Endometrial microvascular endothelial cells (primary cell): ENCODE data around the gene ERC1. TPM values are rescaled to one million over a fixed set of nuclear protein-coding genes. Genes with fewer than 3 reads are reported as not detected.
"Not testable (repeated sequence)": the region's sequence is repeated elsewhere in the genome, so short reads cannot be mapped to it uniquely, and the experiment has no call there.

Experiments used
- in situ Hi-C: cut with HindIII; loops from 2 replicates; pipeline ENCODE4 v1.10.0; 2017; ENCODE audit warnings: low sequenced_read_pairs, low pct_unique_long_range_greater_than_20kb; ENCODE audit errors: inconsistent ontology term
- total RNA-seq: library from RNA; depleted of rRNA; stranded (reverse); fragments of >200 nt; gene quantifications from one replicate; pipeline ENCODE4 v1.2.3, GENCODE V29; 2015; ENCODE audit errors: inconsistent ontology term

Gene ERC1
- total RNA-seq, 1 donor from 2014 or later: 13.1 TPM

DNA sequence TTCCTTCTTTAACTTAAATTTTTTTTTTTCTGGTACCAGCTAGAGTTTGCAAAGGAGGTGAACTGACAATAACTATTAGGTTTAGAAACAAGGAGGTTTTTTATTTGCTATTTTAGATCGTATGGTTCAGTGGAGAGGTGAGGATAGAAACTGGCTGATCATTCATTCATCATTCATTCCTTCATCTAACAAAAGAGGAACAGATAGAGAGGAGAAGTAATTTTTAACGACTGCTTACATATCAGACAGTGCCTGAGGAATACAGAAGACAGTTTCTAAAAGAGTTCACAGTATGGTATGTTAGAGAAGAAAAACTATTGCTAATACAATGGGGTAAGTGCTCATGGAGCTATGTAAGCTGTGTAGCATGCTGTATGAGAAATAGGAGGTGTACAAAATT is 111.1 kb downstream of the ERC1 start:
- in situ Hi-C loops: loop anchor here (25.0 kb wide), 2 partner anchors 165 to 460 kb away; partner anchors contain the start of gene RAD52

DNA sequence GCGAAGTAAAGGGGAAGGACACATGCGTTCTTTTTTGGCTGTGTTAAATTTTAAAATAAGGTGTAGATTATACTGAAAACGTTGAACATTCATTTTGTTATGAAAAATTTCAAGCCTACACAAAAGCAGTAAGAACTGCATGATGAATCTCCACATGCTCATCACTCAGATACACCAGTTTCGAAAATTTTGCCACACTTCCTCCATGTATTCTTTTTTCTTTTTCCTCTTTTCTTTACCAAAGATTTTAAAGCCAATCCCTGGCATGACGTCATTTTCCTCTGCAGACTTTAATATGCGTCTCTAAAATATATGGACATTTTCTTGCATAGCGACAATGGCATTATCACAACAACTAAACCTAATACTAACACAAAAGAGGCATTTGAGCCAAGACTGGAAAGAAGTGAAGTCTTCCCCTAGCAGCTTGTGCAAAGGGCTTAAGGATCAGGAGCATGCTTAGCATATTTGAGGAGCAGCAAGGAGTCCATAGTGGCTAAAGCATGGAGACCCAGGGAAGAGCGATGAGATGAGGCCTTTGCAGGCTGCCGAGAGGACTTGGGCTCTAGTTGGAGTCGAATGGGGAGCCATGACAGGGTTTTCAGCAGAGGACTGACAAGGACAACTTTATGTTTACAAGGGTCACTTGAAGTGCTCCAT is 111.9 kb downstream of the ERC1 start:
- in situ Hi-C loops: loop anchor here (25.0 kb wide), 2 partner anchors 166 to 459 kb away; partner anchors contain the start of gene RAD52

DNA sequence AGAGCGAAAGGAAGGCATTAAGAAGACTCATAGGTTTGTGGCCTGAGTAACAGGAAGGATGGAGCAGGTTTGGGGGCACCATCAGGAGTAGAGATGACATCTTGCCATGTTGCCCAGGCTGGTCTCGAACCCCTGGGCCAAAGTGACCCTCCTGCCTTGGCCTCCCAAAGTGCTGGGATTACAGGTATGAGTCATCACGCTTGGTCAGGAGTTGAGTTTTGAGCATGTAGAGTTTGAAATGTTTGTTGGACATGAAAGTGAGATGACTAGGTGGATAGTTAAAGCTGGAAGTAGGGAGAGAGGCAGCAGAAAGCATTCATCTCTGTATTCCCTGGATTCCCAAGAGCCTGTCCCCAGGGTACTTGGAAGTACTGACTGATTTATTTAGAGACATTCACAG is 112.6 kb downstream of the ERC1 start:
- in situ Hi-C loops: loop anchor here (25.0 kb wide), 2 partner anchors 166 to 459 kb away; partner anchors contain the start of gene RAD52

DNA sequence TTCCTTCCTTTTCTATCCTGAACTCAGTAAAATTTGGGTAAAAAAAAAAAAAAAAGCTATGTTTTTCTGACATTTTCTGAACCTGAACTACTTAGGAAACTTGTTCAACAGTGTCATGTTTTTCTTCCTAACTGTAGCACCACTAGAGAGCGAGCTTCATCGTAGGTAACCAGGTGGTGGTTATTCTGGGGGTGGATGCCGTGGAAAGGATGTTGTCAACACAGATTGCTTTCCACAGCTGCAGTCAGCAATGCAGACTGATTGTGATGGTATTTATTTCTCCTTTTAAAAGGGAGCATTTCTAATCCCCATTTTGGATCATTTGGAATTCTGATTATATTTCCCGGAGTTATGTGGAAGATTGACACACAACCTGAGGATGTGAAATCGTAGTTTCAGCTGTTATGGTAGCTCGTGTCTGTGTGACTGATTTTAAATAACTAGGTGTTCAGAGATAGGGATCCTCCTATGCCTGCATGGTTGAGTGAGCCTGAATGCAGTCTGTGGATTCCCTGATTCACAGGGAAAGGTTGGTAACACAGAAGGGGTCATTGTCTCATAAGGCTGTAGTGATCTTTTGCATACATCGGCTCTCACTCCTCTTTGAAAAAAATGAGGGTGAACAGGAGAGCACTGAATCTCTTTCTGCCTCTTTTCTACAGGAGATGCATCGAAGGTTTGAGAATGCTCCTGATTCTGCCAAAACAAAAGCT is 113.2 kb downstream of the ERC1 start:
- in situ Hi-C loops: loop anchor here (25.0 kb wide), 2 partner anchors 167 to 458 kb away; partner anchors contain the start of gene RAD52

DNA sequence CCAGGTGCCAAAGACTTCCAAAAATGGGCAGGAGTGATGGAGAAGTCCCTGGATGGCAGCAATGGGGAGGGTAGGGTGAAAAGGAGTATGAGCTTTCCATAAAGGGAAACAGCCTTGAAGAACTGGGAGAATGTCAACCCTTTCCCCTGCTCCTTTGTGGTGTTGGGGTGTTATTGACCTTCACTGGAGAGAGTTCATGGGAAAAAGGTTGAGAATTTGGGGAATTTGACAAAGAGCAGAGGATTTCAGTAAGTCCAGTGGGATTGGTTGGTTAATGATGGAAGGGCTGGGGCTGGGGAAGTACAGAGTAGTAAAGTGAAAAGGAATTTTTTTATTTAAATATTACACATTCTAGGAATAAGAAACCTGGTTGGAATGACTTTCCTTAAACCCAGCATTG is 116.6 kb downstream of the ERC1 start:
- in situ Hi-C loops: loop anchor here (25.0 kb wide), 2 partner anchors 170 to 455 kb away; partner anchors contain the start of gene RAD52

DNA sequence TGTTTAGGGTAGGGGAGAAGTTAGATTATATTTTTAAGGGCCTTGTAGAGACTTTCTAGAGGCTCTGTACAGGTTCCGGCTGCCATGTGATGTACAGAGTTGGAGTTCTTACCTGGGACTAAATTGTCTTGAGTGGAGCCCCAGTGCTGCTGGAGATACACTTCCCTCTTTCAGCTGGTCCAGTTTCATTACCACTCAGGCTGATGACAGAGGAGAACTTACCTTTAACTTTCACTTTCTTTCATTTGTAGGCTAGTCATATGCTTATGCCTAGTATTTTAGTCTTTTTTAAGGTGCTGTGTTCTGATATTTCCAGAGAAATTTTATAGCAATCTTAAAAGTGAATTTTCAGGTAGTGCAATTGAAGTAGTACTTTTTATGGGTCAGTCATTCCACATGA is 117.3 kb downstream of the ERC1 start:
- in situ Hi-C loops: loop anchor here (25.0 kb wide), 2 partner anchors 171 to 454 kb away; partner anchors contain the start of gene RAD52

DNA sequence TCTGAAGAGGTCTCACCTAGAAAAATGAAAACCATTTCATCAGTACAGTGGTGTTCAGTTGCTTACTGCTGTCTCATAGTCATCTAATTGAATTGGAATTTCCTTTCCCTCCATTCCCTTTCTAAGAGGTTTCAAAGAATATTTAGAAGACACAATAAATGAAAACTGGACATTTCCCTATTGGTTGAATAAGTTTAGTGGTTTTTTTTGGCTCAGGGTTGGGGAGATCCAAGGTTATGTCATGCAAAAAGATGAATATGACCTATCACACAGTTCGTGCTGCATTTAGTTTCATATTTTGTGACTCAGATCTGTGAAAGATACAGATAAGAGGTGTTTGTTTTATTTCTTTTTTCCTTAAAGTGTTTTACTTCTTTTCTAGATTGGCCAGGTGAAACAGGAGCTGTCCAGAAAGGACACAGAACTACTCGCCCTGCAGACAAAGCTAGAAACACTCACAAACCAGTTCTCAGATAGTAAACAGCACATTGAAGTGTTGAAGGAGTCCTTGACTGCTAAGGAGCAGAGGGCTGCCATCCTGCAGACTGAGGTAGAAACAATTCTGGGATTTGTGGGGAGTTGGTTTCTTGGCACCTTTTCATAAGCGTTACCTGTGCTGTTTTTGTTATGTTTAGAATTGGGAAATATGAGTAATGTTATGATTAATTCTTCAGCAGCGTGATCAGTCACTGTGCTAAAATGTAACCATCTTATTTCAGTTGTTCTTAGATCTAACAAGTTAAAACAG is 124.6 kb downstream of the ERC1 start:
- in situ Hi-C loops: loop anchor here (25.0 kb wide), 2 partner anchors 178 to 447 kb away; partner anchors contain the start of gene RAD52

DNA sequence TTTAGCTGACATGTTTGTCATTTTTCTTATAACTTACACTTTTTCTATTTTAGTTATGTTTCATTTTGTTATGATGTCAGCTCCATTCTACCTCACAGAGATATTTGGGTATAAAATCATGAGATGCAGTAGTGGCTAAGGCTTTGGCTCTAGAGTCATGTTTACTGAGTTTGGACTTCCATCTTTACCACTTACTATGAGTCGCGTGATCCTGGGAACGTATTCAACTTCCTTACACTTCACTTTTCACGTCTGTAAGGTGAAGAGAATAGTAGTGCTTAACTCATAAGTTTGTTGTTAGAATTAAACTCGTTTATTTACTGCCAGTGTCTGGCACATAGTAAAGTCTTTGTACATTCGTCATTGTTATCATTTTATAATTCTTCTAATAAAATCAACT is 126.3 kb downstream of the ERC1 start:
- in situ Hi-C loops: loop anchor here (25.0 kb wide), 2 partner anchors 180 to 445 kb away; partner anchors contain the start of gene RAD52

DNA sequence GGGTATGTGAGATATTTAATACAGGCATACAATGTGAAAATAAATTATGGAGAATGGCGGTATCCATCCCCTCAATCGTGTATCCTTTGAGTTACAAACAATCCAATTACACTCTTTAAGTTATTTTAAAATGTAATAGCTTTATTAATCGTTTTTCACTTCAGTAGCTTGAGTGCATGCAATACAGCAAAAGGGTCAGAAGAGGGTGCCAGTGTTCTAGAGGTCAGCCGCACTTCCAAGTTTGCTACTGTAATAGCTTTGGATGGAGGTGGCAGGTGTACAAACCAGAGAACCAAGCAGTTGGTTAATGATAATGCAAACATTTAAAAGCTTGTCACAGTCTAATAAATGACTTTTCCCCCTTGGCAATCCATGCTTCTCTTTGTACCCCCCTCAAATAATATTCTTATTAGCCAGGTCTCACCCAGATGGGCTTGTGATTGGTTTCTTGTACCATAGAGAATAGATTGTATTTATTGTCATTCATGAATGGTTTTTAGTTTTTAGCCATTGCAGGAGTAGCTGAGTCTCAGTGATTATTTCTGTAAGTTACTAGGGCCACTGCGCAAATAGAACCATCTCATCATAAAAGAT is 127.0 kb downstream of the ERC1 start:
- in situ Hi-C loops: loop anchor here (25.0 kb wide), 2 partner anchors 181 to 444 kb away; partner anchors contain the start of gene RAD52

DNA sequence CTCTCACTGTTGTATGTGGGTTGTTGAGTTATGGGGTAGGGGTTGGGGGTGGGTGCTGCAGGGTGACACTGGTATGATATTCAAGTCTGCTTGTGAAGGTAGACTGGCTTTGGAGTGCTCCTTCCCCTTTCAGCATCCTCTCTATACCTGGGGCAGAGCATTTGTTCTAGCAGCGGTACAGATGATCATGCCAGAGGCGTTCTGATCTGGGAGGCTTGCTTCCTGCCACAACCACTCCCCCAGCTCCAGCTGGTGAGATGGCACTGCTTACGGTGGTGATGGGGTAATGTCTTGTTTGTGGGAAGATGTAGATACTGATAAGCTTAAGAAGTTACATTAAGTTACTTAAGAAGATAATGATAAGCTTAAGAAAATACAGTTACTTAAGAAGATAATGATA is 131.8 kb downstream of the ERC1 start:
- in situ Hi-C loops: loop anchor here (25.0 kb wide), 2 partner anchors 185 to 440 kb away; partner anchors contain the start of gene RAD52

DNA sequence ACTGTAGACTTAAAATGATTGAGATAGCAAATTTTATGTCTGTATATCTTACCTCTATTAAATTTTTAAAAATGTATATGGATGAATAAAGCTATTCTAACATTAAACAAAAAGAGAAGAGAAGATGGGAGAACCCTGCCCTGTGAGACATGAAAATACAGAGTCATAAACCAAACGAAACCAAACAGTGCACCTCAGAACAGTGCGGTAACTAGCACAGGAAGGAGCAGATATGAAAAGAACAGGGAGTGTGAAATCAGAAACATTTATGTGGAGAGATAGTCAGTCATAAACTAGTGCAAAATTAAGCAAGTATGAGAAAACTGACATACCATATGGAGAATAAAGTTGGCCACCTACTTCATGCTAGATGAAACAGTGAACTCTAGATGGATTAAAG is 135.1 kb downstream of the ERC1 start:
- in situ Hi-C loops: no loop called here

DNA sequence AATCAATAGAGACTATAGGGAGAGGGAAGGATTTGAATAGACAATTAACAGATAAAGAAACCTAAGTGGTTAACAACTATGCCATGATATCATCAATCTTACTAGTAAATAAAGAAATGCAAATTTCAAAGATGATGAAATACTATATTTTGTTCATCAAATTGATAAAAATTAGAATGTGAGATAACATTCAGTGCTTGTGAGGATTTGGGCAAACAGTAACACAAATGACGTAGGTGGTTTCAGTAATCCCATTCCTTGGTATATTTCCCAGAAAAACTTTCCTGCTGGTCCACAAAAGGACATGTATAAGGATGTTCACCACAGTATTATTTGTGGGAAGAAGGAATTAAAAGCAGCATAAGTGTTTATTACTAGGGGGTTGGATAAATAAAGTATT is 136.0 kb downstream of the ERC1 start:
- in situ Hi-C loops: no loop called here

DNA sequence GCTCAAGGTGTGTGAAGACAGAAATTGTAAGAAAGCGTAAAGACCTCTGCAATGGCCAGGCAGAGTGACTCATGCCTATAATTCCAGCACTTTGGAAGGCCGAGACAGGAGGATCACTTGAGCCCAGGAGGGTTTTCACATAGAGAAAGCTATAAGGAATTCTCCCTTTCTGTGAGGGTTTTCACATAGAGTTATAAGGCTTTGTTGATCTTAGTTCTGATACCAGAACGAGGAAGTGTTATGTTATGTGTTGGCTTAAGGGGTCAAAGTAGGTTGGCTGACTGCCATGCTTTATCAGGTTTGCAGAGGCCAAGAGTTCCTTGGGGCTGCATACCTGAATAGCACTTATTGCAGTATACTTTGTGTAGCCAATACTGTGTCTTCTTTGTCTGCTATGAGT is 139.1 kb downstream of the ERC1 start:
- in situ Hi-C loops: no loop called here

DNA sequence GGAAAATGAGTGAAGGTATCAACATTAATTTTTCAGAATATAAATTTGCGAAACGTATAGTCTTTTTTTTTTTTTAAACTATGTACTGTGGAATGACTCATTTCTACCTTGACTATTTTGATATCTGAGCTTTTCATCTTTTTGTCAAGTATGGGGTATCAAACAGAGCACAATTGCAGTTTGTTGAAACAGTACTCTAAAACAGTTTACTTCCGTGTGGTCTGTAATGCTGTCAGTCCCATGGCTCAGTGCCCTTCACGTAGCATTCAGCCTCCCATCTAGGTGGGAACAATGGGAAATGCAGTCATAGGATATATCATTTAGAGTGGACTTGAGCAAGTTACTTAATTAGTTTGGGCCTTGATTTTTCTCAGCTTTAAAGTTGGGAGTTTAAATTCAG is 139.5 kb downstream of the ERC1 start:
- in situ Hi-C loops: no loop called here

DNA sequence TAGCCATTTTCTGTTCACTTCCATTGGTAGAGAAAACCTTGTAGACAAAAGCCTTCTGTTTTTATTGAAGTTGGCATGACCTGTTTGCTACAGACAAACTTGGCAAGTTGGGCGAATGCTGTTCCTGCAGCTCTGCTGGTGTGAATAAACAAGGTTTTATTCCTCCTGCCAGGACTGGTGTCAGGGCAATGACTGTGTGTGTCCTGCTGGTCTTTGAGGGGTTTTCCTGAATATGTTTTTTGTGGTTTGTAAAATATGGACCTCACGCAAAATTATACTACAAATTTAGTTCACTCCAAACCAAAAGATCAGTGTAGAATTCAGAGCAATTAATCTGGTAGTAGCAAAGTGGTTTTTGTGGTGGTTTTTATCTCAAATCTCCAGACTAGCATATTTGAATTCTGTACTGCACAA is 140.8 kb downstream of the ERC1 start:
- in situ Hi-C loops: no loop called here

DNA sequence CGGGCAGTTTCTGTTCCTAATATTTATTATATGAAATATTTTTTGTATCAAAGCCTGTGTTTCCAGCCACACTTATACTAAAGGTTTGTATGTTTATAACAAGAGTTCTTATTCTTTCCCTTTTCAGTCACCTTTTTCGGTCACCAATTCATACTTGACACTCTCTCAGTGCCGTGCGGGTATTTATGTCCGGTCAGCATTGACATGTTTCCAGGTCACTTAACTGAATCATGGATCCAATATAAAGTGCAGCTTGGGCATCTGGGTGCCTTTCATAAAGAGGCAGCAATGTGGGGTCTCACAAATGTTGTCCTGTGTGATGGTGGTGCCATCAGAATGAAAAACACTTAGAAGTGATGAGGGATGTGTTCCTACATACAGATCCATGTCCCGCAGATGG is 141.3 kb downstream of the ERC1 start:
- in situ Hi-C loops: no loop called here

DNA sequence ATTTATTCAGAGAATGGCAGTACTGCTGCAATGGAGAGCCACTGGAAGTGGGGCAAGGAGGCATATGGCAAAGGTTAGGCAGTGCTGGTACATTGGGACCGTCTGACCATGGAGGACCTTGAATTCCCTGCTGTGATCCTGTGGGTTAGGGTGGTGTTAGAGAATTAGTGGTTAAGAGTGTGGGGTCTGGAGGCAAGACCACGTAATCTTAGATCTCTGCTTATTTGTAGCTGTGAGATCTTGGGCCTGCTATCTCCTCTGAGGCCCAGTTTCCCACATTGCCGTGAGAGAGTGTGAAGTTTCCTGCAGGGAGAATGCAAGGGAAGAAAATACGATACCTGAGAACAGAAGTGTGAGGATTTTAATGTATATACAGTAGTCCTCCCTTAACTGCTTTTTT is 147.7 kb downstream of the ERC1 start:
- in situ Hi-C loops: no loop called here

DNA sequence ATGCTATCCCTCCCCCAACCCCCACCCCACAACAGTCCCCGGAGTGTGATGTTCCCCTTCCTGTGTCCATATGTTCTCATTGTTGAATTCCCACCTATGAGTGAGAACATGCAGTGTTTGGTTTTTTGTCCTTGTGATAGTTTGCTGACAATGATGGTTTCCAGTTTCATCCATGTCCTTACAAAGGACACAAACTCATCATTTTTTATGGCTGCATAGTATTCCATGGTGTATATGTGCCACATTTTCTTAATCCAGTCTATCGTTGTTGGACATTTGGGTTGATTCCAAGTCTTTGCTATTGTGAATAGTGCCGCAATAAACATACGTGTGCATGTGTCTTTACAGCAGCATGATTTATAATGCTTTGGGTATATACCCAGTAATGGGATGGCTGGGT is 155.7 kb downstream of the ERC1 start:
- in situ Hi-C loops: not testable (repeated sequence)

DNA sequence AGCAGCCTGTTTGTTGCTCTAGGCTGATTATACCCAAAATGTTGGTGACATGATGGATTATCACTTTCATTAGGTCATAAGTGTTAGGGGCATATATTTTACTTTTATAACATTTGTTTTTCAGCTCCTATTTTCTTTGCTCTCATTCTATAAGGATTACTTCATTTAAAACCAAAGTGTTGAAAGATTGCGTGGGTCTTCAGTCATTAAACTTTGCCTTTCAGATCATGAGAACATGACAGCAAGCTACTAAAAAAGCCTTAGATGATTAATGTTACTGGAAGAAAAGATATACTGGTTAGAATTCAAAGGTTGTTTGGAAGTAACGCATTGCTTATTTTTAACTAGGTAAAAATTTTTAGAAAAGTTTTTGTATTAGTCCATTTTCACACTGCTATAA is 156.8 kb downstream of the ERC1 start:
- in situ Hi-C loops: no loop called here
